ENCODE measurements around the gene MXD4. TPM values are rescaled to one million over a fixed set of nuclear protein-coding genes. Genes with fewer than 3 reads are reported as not detected.

MXD4 gene
- total RNA-seq, 5 donors from 2014 or later (not counting 1 experiment from before 2014, with no cell fraction given) = 57.0 to 125 (median 78.2) TPM

DNA sequence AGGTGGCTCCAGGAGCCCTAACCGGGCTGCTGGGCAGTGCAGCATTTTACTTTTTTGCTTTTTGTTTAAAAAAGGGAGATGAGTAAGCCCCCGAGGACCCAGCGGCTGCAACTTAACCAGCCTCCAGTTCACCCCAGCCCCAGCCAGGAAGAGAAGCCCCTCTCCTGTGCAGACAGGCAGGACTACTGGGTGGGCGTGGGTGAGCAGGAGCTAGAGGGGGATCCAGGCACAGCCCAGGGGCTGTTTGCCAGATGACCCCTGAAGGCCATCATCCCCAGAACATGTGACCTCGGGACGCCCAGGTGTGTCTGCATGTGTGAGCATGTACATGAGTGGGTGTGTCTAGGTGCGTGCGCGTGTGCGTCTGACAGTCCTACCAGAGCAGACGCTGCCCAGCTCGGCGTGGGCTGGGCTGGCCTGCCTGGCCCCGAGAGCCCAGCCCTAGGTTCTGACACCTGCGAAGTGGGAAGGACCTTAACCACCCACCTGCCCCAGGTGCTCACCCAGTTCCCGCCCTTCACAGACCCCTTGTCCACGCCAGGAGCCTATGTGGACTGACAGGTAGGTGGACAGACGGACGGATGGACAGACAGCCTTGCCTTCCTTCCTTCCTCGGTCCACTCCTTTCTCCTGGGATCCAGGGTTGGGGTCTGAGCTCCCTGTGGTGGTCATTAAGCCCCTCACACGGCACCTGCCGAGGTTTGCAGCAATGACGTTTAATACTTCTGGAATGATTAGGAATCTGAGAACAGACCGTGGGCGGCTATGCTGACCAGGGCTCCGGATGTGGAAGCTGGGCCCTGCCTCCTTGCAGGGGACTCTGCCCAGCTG lies 12.2 kb downstream of the MXD4 start:
- Mint-ChIP-seq H3K9me3 (no peaks in the 10 kb centered on the region), H3K36me3 (peaks cover 13% of the 10 kb centered on the region), H3K4me1 (peaks cover 6 to 19% (median 15%) of the 10 kb centered on the region in 3 donors), H3K27ac (no peak overlapping the region), H3K27me3 (no peaks in the 10 kb centered on the region), H3K4me3 (no peak overlapping the region)
- no peak overlapping the region for H3K27ac ChIP-seq (ENCODE audit: low read length)
- ChIA-PET CTCF (no interaction called here), POLR2A (interaction anchor here in 1 of 2 donors (0.6 kb wide), 1 partner anchor 16 kb away, joined by 4 read pairs; no protein-coding TSS in a partner anchor)
- ATAC-seq (replicated peaks in 1 of 4) (no peak), DNase-seq (peak in 2 of 35 experiments; percentile 2 to 10)
- H3K4me3 ChIP-seq (ENCODE audit: control insufficient read depth in 1 of 2, extremely low read depth in 1 of 2, low read length in 1 of 2) = no peak overlapping the region
- WGBS (ENCODE audit: insufficient coverage) = 89% methylated on average over 19 of the region's 26 CpGs
- H3K9me3 ChIP-seq = no peaks in the 10 kb centered on the region
- no peaks in the 10 kb centered on the region for H3K27me3 ChIP-seq (replicated peaks in 1 of 2; ENCODE audit: control insufficient read depth in 2 of 2, extremely low read depth in 1 of 2, insufficient read depth in 2 of 2, low read length in 1 of 2)
- H3K4me1 ChIP-seq (ENCODE audit: control insufficient read depth in 1 of 2, extremely low read depth in 1 of 2, insufficient read depth in 2 of 2, low read length in 2 of 2) = peaks cover 0 to 4% of the 10 kb centered on the region in 2 experiments
- peaks cover 24 to 47% of the 10 kb centered on the region in 2 donors for H3K36me3 ChIP-seq (ENCODE audit: control insufficient read depth in 2 of 2, extremely low read depth in 1 of 2, insufficient read depth in 1 of 2, low read length in 1 of 2)

DNA sequence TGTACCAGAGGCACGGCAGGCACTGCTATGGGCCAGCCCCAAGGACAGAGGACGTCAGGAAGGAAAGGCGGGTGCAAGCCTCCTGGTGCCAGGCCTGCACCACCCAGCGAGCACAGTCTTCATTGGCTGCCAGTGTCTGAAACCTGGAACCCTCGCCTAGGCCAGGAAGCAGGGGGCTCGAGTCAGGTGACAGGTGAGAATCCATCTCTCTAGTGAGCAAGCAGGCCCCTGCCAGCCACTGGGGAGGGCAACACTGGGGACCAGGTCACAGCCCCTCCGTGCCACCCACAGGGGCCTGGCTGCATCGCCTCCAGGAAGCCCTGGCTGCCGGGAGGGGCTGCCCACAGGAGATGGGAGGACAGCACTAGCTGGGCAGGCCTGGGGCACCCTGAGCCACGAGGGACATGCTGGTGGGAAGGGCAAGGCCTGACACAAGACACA lies 13.1 kb downstream of the MXD4 start:
- H3K4me1 Mint-ChIP-seq = peaks cover 8 to 15% (median 15%) of the 10 kb centered on the region in 3 donors
- no peak overlapping the region for H3K27ac Mint-ChIP-seq
- Histone ChIP-seq H3K27ac (ENCODE audit: low read length) (no peak overlapping the region), H3K27me3 (replicated peaks in 1 of 2; ENCODE audit: control insufficient read depth in 2 of 2, extremely low read depth in 1 of 2, insufficient read depth in 2 of 2, low read length in 1 of 2) (no peaks in the 10 kb centered on the region), H3K9me3 (no peaks in the 10 kb centered on the region), H3K4me1 (ENCODE audit: control insufficient read depth in 1 of 2, extremely low read depth in 1 of 2, insufficient read depth in 2 of 2, low read length in 2 of 2) (peaks cover 0 to 4% of the 10 kb centered on the region in 2 experiments), H3K4me3 (ENCODE audit: control insufficient read depth in 1 of 2, extremely low read depth in 1 of 2, low read length in 1 of 2) (no peak overlapping the region), H3K36me3 (ENCODE audit: control insufficient read depth in 2 of 2, extremely low read depth in 1 of 2, insufficient read depth in 1 of 2, low read length in 1 of 2) (peaks cover 23 to 43% of the 10 kb centered on the region in 2 donors)
- H3K4me3 Mint-ChIP-seq = no peak overlapping the region
- no peak for ATAC-seq (replicated peaks in 1 of 4)
- WGBS (ENCODE audit: insufficient coverage) = 79% methylated on average over 8 of the region's 10 CpGs
- DNase-seq = peak in 5 of 35 experiments; percentile 1 to 23 (median 5)
- H3K27me3 Mint-ChIP-seq = no peaks in the 10 kb centered on the region
- H3K9me3 Mint-ChIP-seq = no peaks in the 10 kb centered on the region
- CTCF ChIA-PET = no interaction called here
- POLR2A ChIA-PET = no interaction called here
- peaks cover 4% of the 10 kb centered on the region for H3K36me3 Mint-ChIP-seq

DNA sequence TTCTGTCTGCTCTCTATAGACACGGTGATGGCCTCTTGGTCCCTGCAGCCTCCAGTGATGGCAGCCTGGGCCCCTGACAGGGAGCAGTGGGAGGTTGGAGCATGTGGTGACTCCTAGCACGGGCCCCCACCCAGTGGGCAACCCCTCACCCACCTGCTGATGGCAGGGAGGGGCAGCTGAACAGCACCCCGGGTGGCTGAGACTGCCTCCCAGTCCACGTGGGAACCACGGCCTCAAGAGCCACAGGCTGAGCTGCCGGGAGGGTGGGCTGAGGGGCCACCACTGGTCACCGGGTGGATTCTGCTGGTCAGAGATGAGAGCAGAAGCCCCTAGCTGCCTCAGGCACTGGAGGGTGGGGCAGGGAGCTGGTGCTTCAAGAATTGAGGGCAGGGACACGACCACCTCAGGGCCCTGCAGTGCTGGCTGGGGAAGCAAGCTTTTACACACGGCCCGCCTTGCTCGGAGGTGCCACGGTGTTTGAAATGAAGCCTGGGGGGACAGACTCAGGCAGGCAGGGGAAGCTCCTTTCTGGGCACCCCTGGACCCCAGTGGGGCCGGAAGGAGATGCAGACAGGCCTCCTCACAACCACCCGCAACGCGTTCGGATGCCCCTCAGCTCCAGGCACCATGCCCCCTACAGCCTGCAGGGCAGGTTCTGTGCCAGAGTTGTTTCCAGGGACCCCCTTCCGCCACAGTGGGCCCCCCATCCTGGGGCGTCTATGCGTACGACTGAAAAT lies 13.7 kb downstream of the MXD4 start:
- no peaks in the 10 kb centered on the region for H3K27me3 Mint-ChIP-seq
- Histone ChIP-seq H3K4me1 (ENCODE audit: control insufficient read depth in 1 of 2, extremely low read depth in 1 of 2, insufficient read depth in 2 of 2, low read length in 2 of 2) (peaks cover 0 to 4% of the 10 kb centered on the region in 2 experiments), H3K27me3 (replicated peaks in 1 of 2; ENCODE audit: control insufficient read depth in 2 of 2, extremely low read depth in 1 of 2, insufficient read depth in 2 of 2, low read length in 1 of 2) (no peaks in the 10 kb centered on the region), H3K4me3 (ENCODE audit: control insufficient read depth in 1 of 2, extremely low read depth in 1 of 2, low read length in 1 of 2) (no peak overlapping the region), H3K36me3 (ENCODE audit: control insufficient read depth in 2 of 2, extremely low read depth in 1 of 2, insufficient read depth in 1 of 2, low read length in 1 of 2) (peaks cover 19 to 37% of the 10 kb centered on the region in 2 donors), H3K9me3 (no peaks in the 10 kb centered on the region), H3K27ac (ENCODE audit: low read length) (no peak overlapping the region)
- H3K4me3 Mint-ChIP-seq = no peak overlapping the region
- DNase-seq (peak in 5 of 35 experiments; percentile 2 to 11 (median 3)), ATAC-seq (replicated peaks in 1 of 4) (peak in 1 of 4 experiments; percentile 9)
- CTCF ChIA-PET = interaction anchor here in 1 of 2 donors (0.6 kb wide), 1 partner anchor 102 kb away, joined by 3 read pairs; no protein-coding TSS in a partner anchor
- no peaks in the 10 kb centered on the region for H3K9me3 Mint-ChIP-seq
- H3K27ac Mint-ChIP-seq = no peak overlapping the region
- H3K36me3 Mint-ChIP-seq = peaks cover 3% of the 10 kb centered on the region
- 87% methylated on average over 15 of the region's 21 CpGs for WGBS (ENCODE audit: insufficient coverage)
- H3K4me1 Mint-ChIP-seq = peaks cover 14 to 21% (median 21%) of the 10 kb centered on the region in 3 donors
- POLR2A ChIA-PET = no interaction called here

DNA sequence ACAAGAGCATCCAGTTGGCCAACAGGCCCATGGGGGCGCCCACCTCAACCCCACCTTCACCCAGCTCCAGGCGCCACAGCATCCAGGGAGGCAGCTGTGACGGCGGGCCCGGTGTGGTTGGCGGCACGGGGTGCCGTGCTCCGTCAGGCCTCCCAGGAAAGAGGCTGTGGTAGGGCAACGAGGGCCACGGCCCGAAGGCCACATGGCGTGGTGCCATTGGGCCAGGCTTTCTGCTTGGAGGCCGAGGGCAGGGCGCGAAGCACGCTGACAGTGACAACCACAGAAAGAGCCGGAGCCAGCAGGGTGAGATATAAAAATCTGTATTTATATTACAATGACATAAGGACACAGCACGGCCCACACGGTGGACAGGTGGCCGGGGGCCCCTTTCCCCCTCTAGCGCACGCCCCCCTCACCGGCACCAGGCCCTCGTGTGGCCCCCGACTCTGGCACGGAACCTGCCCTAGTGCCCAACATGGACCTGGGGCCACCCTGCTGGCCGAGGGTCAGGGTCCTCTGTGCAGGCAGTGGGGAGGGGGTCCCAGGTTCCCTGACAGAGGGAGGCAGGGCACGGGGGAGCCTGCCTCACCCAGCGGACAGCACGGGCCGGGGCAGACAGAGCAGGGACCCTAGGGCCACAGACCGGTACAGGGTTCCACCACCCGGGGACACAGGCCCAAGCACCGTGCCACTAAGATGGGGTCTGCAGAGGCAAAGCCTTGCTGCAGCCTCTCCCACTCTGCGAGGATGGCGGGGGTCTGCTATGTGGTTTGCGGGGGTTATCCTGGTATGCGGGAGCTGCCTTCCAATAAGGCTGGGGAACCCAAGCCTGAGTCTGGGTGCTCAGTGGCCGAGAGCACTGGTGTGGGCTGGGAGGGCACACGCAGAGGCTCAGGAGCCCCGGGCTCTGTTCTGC lies 14.5 kb downstream of the MXD4 start:
- ChIA-PET CTCF (interaction anchor here (0.6 kb wide), 2 partner anchors 102 to 157 kb away, joined by 3 read pairs; no protein-coding TSS in a partner anchor), POLR2A (no interaction called here)
- H3K27ac Mint-ChIP-seq = no peak overlapping the region

DNA sequence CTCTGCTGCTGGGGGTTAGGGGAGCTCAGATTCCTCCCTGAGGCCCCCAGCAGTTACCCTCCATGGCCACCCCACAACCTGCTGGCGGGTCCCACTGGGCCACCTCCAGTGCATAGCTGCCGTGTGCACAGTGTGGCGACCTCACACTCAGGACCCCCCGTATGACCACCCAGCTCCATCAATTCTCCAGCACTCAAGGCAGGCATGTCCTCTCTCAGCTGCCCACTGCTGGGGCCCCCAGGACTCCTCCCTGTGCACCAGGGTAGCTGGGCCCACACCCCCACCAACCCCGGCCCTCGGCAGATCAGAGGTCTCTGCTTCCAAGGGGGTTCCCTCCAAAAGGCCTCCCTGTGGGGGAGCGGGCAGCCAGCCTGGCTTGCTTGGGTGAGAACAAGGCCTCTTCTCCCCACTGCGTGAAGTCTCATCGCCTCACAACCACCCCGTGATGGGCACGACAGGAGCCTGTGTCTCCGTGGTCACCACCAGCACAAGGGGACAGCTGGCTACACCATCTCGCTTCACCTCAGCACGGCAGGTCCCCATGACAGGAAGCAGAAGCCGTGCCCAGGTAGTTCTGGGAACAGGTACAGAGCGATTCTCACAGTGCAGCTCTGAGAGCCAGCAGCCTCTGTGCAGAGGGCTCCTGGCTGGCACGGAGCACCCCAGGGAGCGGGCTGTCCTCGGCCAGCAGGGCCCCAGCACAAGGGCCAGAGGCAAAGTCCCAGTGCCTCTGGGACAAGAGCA lies 15.4 kb downstream of the MXD4 start:
- Mint-ChIP-seq H3K27ac (no peak overlapping the region), H3K4me3 (no peak overlapping the region), H3K4me1 (peaks cover 18 to 23% (median 22%) of the 10 kb centered on the region in 3 donors), H3K27me3 (no peaks in the 10 kb centered on the region), H3K36me3 (no peaks in the 10 kb centered on the region), H3K9me3 (no peaks in the 10 kb centered on the region)
- POLR2A ChIA-PET = no interaction called here
- 92% methylated on average over 19 of the region's 19 CpGs for WGBS (ENCODE audit: insufficient coverage)
- Histone ChIP-seq H3K36me3 (ENCODE audit: control insufficient read depth in 2 of 2, extremely low read depth in 1 of 2, insufficient read depth in 1 of 2, low read length in 1 of 2) (peaks cover 17 to 25% of the 10 kb centered on the region in 2 donors), H3K9me3 (no peaks in the 10 kb centered on the region), H3K27me3 (replicated peaks in 1 of 2; ENCODE audit: control insufficient read depth in 2 of 2, extremely low read depth in 1 of 2, insufficient read depth in 2 of 2, low read length in 1 of 2) (no peaks in the 10 kb centered on the region), H3K4me1 (ENCODE audit: control insufficient read depth in 1 of 2, extremely low read depth in 1 of 2, insufficient read depth in 2 of 2, low read length in 2 of 2) (peaks cover 0 to 9% of the 10 kb centered on the region in 2 experiments), H3K4me3 (ENCODE audit: control insufficient read depth in 1 of 2, extremely low read depth in 1 of 2, low read length in 1 of 2) (no peak overlapping the region), H3K27ac (ENCODE audit: low read length) (no peak overlapping the region)
- DNase-seq (peak in 3 of 35 experiments; percentile 1 to 23 (median 12)), ATAC-seq (replicated peaks in 1 of 4) (no peak)
- CTCF ChIA-PET = interaction anchor here in 1 of 2 donors (0.6 kb wide), 1 partner anchor 158 kb away, joined by 3 read pairs; no protein-coding TSS in a partner anchor

More for the DNA sequence above, 14.5 kb downstream of the MXD4 start:
- no peaks in the 10 kb centered on the region for H3K9me3 Mint-ChIP-seq
- 94% methylated on average over 29 of the region's 42 CpGs for WGBS (ENCODE audit: insufficient coverage)
- Histone ChIP-seq H3K27ac (ENCODE audit: low read length) (no peak overlapping the region), H3K9me3 (no peaks in the 10 kb centered on the region), H3K27me3 (replicated peaks in 1 of 2; ENCODE audit: control insufficient read depth in 2 of 2, extremely low read depth in 1 of 2, insufficient read depth in 2 of 2, low read length in 1 of 2) (no peaks in the 10 kb centered on the region), H3K4me1 (ENCODE audit: control insufficient read depth in 1 of 2, extremely low read depth in 1 of 2, insufficient read depth in 2 of 2, low read length in 2 of 2) (peaks cover 0 to 6% of the 10 kb centered on the region in 2 experiments), H3K4me3 (ENCODE audit: control insufficient read depth in 1 of 2, extremely low read depth in 1 of 2, low read length in 1 of 2) (no peak overlapping the region), H3K36me3 (ENCODE audit: control insufficient read depth in 2 of 2, extremely low read depth in 1 of 2, insufficient read depth in 1 of 2, low read length in 1 of 2) (peaks cover 19 to 32% of the 10 kb centered on the region in 2 donors)
- no peaks in the 10 kb centered on the region for H3K27me3 Mint-ChIP-seq
- DNase-seq = peak in 3 of 35 experiments; percentile 1 to 10 (median 4)
- peaks cover 17 to 22% (median 22%) of the 10 kb centered on the region in 3 donors for H3K4me1 Mint-ChIP-seq
- ATAC-seq (replicated peaks in 1 of 4) = no peak
- no peak overlapping the region for H3K4me3 Mint-ChIP-seq
- no peaks in the 10 kb centered on the region for H3K36me3 Mint-ChIP-seq
